SH-SY5Y (cell line): ENCODE data around the gene ELMOD1.

ENCODE experiments used
- GATA2 ChIP-seq: IDR thresholded peaks from 2 replicates; pipeline ENCODE4 v1.6.1; 2011; ENCODE audit warnings: mild to moderate bottlenecking, low read depth, low read length
- GATA3 ChIP-seq: IDR thresholded peaks from 2 replicates; pipeline ENCODE4 v1.6.1; 2011; ENCODE audit warnings: low read depth, mild to moderate bottlenecking, low read length, moderate library complexity

- no peak for TF ChIP-seq GATA2
- TF ChIP-seq GATA3, result no peak
Observed at GRCh38 chr11:107660066-107660465, 69.1 kb downstream of the ELMOD1 start.
